MCF 10A (cell line): ENCODE measurements around the gene DSC2. TPM values are rescaled to one million over a fixed set of nuclear protein-coding genes. Genes with fewer than 3 reads are reported as not detected.
"Not testable (repeated sequence)": the region's sequence is repeated elsewhere in the genome, so short reads cannot be mapped to it uniquely, and the experiment has no call there.

Experiments used
- BruUV-seq: library from RNA; stranded (reverse); fragments of 400-500 nt; replicated peaks from 2 replicates; lab custom pipeline; 2021; lab: Mats Ljungman, UMichigan
- CTCF ChIA-PET: fragments of 300-600 bp; sonication (Branson Sonifier 250); formaldehyde crosslinking; extraction: SDS; loops from one replicate; lab custom pipeline; 2021; ENCODE audit warnings: antibody characterized with exemption, inconsistent platforms; lab: Yijun Ruan, JAX
- POLR2A ChIA-PET: fragments of 300-600, 350-650 bp; sonication (Branson Sonifier 250); formaldehyde crosslinking; extraction: SDS; loops from one replicate; lab custom pipeline; 2020; ENCODE audit warnings: antibody characterized with exemption, inconsistent platforms; lab: Yijun Ruan, JAX
- DNase-seq: peaks from one replicate; pipeline ENCODE4 v3.0.0-alpha.2; 2018; ENCODE audit not compliant: unreplicated experiment
- H3K27ac Mint-ChIP-seq: one replicate; pipeline ENCODE4 v1.8.0; 2022; ENCODE audit warnings: mild to moderate bottlenecking, low read depth, mixed read lengths; ENCODE audit not compliant: unreplicated experiment
- H3K27me3 Mint-ChIP-seq: one replicate; pipeline ENCODE4 v1.8.0; 2022; ENCODE audit warnings: mixed read lengths; ENCODE audit not compliant: insufficient read depth, unreplicated experiment
- H3K36me3 Mint-ChIP-seq: one replicate; pipeline ENCODE4 v1.8.0; 2022; ENCODE audit warnings: mild to moderate bottlenecking, moderate library complexity, mixed read lengths; ENCODE audit not compliant: insufficient read depth, unreplicated experiment
- H3K4me1 Mint-ChIP-seq: one replicate; pipeline ENCODE4 v1.8.0; 2022; ENCODE audit warnings: mixed read lengths; ENCODE audit not compliant: insufficient read depth, unreplicated experiment
- H3K4me3 Mint-ChIP-seq: one replicate; pipeline ENCODE4 v1.8.0; 2022; ENCODE audit warnings: mild to moderate bottlenecking, moderate library complexity, mixed read lengths; ENCODE audit not compliant: unreplicated experiment
- H3K9me3 Mint-ChIP-seq: one replicate; pipeline ENCODE4 v1.8.0; 2022; ENCODE audit warnings: mixed read lengths; ENCODE audit not compliant: unreplicated experiment
- CTCF ChIP-seq: fragments of 200-600 bp; IDR thresholded peaks from one replicate; pipeline ENCODE4 v1.8.0; 2022; ENCODE audit warnings: antibody characterized with exemption, mild to moderate bottlenecking; ENCODE audit not compliant: unreplicated experiment
- intact Hi-C: fragments of 100-400 bp; cut with micrococcal nuclease; formaldehyde crosslinking; loops from 2 replicates; pipeline ENCODE4 v1.14.1; 2022
- total RNA-seq: library from RNA; stranded (reverse); gene quantifications from 2 replicates; pipeline ENCODE4 v1.2.3, GENCODE V29; 2022

The DSC2 gene
- total RNA-seq, 1 experiment from 2014 or later, result 11.3 TPM

- TF ChIP-seq CTCF, result no peak
- no peak overlapping the region for H3K27ac Mint-ChIP-seq
- no peaks in the 10 kb centered on the region for H3K9me3 Mint-ChIP-seq
- H3K4me3 Mint-ChIP-seq, result no peak overlapping the region
- H3K4me1 Mint-ChIP-seq, result no peaks in the 10 kb centered on the region
- POLR2A ChIA-PET, result interaction anchor here (1.1 kb wide), 1 partner anchor 27 kb away, joined by 3 read pairs; the partner anchor contains the start of gene DSC3
- H3K36me3 Mint-ChIP-seq, result peaks cover 41% of the 10 kb centered on the region
- intact Hi-C loops, result no loop called here
- BruUV-seq, result no TSS peak
- no peaks in the 10 kb centered on the region for H3K27me3 Mint-ChIP-seq
- no peak for DNase-seq
- CTCF ChIA-PET, result no interaction called here
Observed at GRCh38 chr18:31015715-31016434, 86.3 kb downstream of the DSC2 start.

- H3K27ac Mint-ChIP-seq, H3K27me3 Mint-ChIP-seq, H3K9me3 Mint-ChIP-seq, H3K4me3 Mint-ChIP-seq, BruUV-seq, H3K4me1 Mint-ChIP-seq: not testable (repeated sequence)
- ChIA-PET POLR2A (interaction anchor here (0.6 to 4.8 kb wide), 15 partner anchors 11 to 499 kb away, joined by 3 to 45 read pairs (median 4); partner anchors contain the start of gene DSC3), CTCF (interaction anchor here (0.6 to 1.0 kb wide), 4 partner anchors 11 to 376 kb away, joined by 3 to 4 read pairs (median 3); no protein-coding TSS in a partner anchor)
- intact Hi-C loops, result loop anchor here (2.0 kb wide), 1 partner anchor 29 kb away; no protein-coding TSS in a partner anchor
- H3K36me3 Mint-ChIP-seq, result peaks cover 24% of the 10 kb centered on the region
- peak; percentile 76 for DNase-seq
Observed at GRCh38 chr18:31011455-31011854, 90.8 kb downstream of the DSC2 start.

GRCh38 chr18:31010601-31011000 lies 91.6 kb downstream of the DSC2 start:
- ChIA-PET CTCF (interaction anchor here (0.8 to 1.0 kb wide), 4 partner anchors 11 to 414 kb away, joined by 3 read pairs; no protein-coding TSS in a partner anchor), POLR2A (interaction anchor here (0.6 to 4.8 kb wide), 9 partner anchors 10 to 438 kb away, joined by 3 to 45 read pairs (median 3); partner anchors contain the start of gene DSC3)
- H3K27me3 Mint-ChIP-seq, result no peaks in the 10 kb centered on the region
- no peak for DNase-seq
- H3K9me3 Mint-ChIP-seq, result no peaks in the 10 kb centered on the region
- intact Hi-C loops, result loop anchor here (2.0 kb wide), 1 partner anchor 30 kb away; no protein-coding TSS in a partner anchor
- H3K4me1 Mint-ChIP-seq, result no peaks in the 10 kb centered on the region
- TF ChIP-seq CTCF, result no peak
- no TSS peak for BruUV-seq
- H3K27ac Mint-ChIP-seq, result no peak overlapping the region
- H3K36me3 Mint-ChIP-seq, result peaks cover 28% of the 10 kb centered on the region
- H3K4me3 Mint-ChIP-seq, result no peak overlapping the region

Other genes with a start within 250 kb of the DSC2 start
- 56.2 and 60.8 TPM in 2 replicates for gene DSC3, start 59.7 kb downstream of the DSC2 start, total RNA-seq
- not detected in 2 replicates for gene DSC1, start 60.4 kb upstream of the DSC2 start, total RNA-seq
- not detected in 2 replicates for gene DSG1, start 215.7 kb upstream of the DSC2 start, total RNA-seq